GM12891 (cell line): ENCODE results near the gene GREB1.

Source experiments
- PAX5 ChIP-seq: IDR thresholded peaks from 2 replicates; pipeline ENCODE4 v1.6.1; 2011; ENCODE audit warnings: low read length, moderate library complexity, mild to moderate bottlenecking; ENCODE audit not compliant: insufficient read depth, severe bottlenecking
- POLR2A ChIP-seq: IDR thresholded peaks from 2 replicates; pipeline ENCODE4 v1.6.1; 2011; ENCODE audit warnings: low read depth, low read length, control low read depth
- POLR2AphosphoS5 ChIP-seq: IDR thresholded peaks from 2 replicates; pipeline ENCODE4 v1.6.1; 2011; ENCODE audit warnings: low read depth, low read length, control low read depth

DNA sequence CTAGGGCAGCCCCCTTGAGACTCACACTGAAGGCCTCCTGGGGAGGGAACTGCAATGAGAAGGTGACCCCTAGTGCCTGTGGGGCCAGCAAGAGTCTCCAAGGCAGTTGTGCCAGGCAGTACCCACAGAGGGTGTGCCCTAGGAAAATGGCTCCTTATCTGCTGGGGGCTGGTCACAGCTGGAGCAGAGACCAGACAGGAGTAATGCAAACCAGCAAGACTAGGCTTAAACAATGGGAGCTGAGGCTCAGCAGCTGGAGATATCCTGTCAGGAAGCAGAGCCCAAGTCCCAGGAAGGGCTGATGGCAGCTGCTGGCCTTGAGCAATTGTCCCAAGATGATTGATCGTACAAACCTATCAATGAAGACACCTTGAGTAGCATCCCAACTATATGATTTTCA is 41.1 kb upstream of the GREB1 start:
- TF ChIP-seq POLR2A (no peak), POLR2AphosphoS5 (no peak), PAX5 (no peak)
